Trophoblast cell (in vitro differentiated cells and primary cell): ENCODE measurements around the gene NOCT.

Experiments used
- DNase-seq, 2 donors: peaks; one replicate each; pipeline ENCODE4 v3.0.0-alpha.2; 2016
- H2AFZ ChIP-seq: 2 replicates; pipeline ENCODE4 v1.6.1; 2013; ENCODE audit warnings: low read length, moderate library complexity, mild to moderate bottlenecking; ENCODE audit not compliant: insufficient read depth, poor library complexity
- H2AK5ac ChIP-seq: 2 replicates; pipeline ENCODE4 v1.6.1; 2013; ENCODE audit warnings: mild to moderate bottlenecking, low read length
- H2BK120ac ChIP-seq: 2 replicates; pipeline ENCODE4 v1.6.1; 2013; ENCODE audit warnings: low read length, mild to moderate bottlenecking, moderate library complexity; ENCODE audit not compliant: insufficient read depth, poor library complexity
- H2BK12ac ChIP-seq: 2 replicates; pipeline ENCODE4 v1.6.1; 2013; ENCODE audit warnings: mild to moderate bottlenecking, low read length, moderate library complexity
- H2BK5ac ChIP-seq: 2 replicates; pipeline ENCODE4 v1.6.1; 2013; ENCODE audit warnings: low read length, low read depth, moderate library complexity, mild to moderate bottlenecking; ENCODE audit not compliant: poor library complexity
- H3K14ac ChIP-seq: 2 replicates; pipeline ENCODE4 v1.6.1; 2013; ENCODE audit warnings: mild to moderate bottlenecking, low read length
- H3K18ac ChIP-seq: 2 replicates; pipeline ENCODE4 v1.6.1; 2013; ENCODE audit warnings: mild to moderate bottlenecking, low read length
- H3K23ac ChIP-seq: 2 replicates; pipeline ENCODE4 v1.6.1; 2013; ENCODE audit warnings: low read length
- H3K27ac ChIP-seq: 2 replicates; pipeline ENCODE4 v1.5.1; 2013; ENCODE audit warnings: low read depth, mild to moderate bottlenecking, inconsistent platforms, low read length, moderate library complexity
- H3K27me3 ChIP-seq: 2 replicates; pipeline ENCODE4 v1.6.1; 2013; ENCODE audit warnings: inconsistent platforms, mild to moderate bottlenecking, low read length, moderate library complexity; ENCODE audit not compliant: insufficient read depth
- H3K36me3 ChIP-seq, 2 experiments: 1 replicate in 1 of 2; 2 replicates in 1 of 2; pipeline ENCODE4 v1.6.1; 2013; ENCODE audit warnings: low read length in 2 of 2, mild to moderate bottlenecking in 2 of 2, moderate library complexity in 1 of 2; ENCODE audit not compliant: insufficient read depth in 2 of 2, control insufficient read depth in 1 of 2
- H3K4ac ChIP-seq: 2 replicates; pipeline ENCODE4 v1.6.1; 2013; ENCODE audit warnings: low read depth, mild to moderate bottlenecking, low read length, moderate library complexity
- H3K4me1 ChIP-seq, 2 experiments: 1 replicate in 1 of 2; 2 replicates in 1 of 2; pipeline ENCODE4 v1.6.1; 2013; ENCODE audit warnings: low read length in 2 of 2, mild to moderate bottlenecking in 2 of 2, moderate library complexity in 1 of 2; ENCODE audit not compliant: insufficient read depth in 2 of 2, control insufficient read depth in 1 of 2
- H3K4me2 ChIP-seq: 2 replicates; pipeline ENCODE4 v1.6.1; 2013; ENCODE audit warnings: inconsistent platforms, mild to moderate bottlenecking, low read length, moderate library complexity
- H3K4me3 ChIP-seq: 2 replicates; pipeline ENCODE4 v1.5.1; 2013; ENCODE audit warnings: mild to moderate bottlenecking, low read depth, low read length, inconsistent platforms
- H3K79me1 ChIP-seq: one replicate; pipeline ENCODE4 v1.6.1; 2013; ENCODE audit warnings: low read length
- H3K79me2 ChIP-seq: 2 replicates; pipeline ENCODE4 v1.6.1; 2013; ENCODE audit warnings: low read length, mild to moderate bottlenecking; ENCODE audit not compliant: control insufficient read depth, insufficient read depth, poor library complexity
- H3K9ac ChIP-seq: 2 replicates; pipeline ENCODE4 v1.6.1; 2013; ENCODE audit warnings: mild to moderate bottlenecking, low read length
- H3K9me3 ChIP-seq: 2 replicates; pipeline ENCODE4 v1.6.1; 2013; ENCODE audit warnings: low read depth, mild to moderate bottlenecking, control low read depth, inconsistent platforms, low read length; ENCODE audit not compliant: insufficient read depth
- H4K12ac ChIP-seq: 2 replicates; pipeline ENCODE4 v1.6.1; 2013; ENCODE audit warnings: low read depth, mild to moderate bottlenecking, low read length, moderate library complexity
- H4K8ac ChIP-seq: 2 replicates; pipeline ENCODE4 v1.6.1; 2013; ENCODE audit warnings: low read depth, mild to moderate bottlenecking, low read length, moderate library complexity
- H4K91ac ChIP-seq: one replicate; pipeline ENCODE4 v1.6.1; 2013; ENCODE audit warnings: low read depth, mild to moderate bottlenecking, low read length, moderate library complexity
- WGBS: extraction: QIAGEN DNeasy Blood & Tissue Kit; methylation state at CpG from one replicate; pipeline ENCODE4 v1.1.7; 2013; ENCODE audit warnings: missing lambda C conversion rate; ENCODE audit not compliant: insufficient read length, insufficient coverage; ENCODE audit errors: extremely low coverage; 5-methylcytosine and 5-hydroxymethylcytosine counted together

The NOCT gene

DNA sequence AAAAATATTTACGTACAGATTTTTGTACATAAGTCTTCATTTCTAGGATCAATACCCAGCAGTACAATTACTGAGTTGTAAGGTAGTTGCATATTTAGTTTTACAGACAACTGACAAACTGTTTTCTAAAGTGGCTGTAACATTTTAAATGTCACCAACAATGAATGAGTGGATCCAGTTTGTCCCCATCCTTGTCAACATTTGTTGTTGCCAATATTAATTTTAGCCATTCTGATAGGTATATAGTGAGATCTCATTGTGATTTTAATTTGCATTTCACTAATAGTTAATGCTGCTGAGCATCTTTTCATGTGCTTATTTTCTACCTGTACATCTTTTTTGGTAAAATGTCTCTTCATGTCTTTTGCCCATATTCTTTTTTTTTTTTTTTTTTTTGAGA is 30.9 kb upstream of the NOCT start:
- Histone ChIP-seq H3K4me2 (no peak overlapping the region), H3K14ac (no peak overlapping the region), H3K4me1 (peaks cover 11% of the 10 kb centered on the region in 2 experiments), H3K27ac (no peak overlapping the region), H3K4ac (no peak overlapping the region), H4K12ac (no peak overlapping the region), H2AFZ (no peak overlapping the region), H4K8ac (no peak overlapping the region), H4K91ac (no peak overlapping the region), H2BK5ac (no peak overlapping the region), H2BK12ac (no peak overlapping the region), H2AK5ac (no peak overlapping the region), H3K9ac (no peak overlapping the region), H3K79me1 (peaks cover 15% of the 10 kb centered on the region), H3K4me3 (no peak overlapping the region), H3K18ac (no peak overlapping the region), H3K79me2 (peaks cover 2% of the 10 kb centered on the region), H3K27me3 (no peaks in the 10 kb centered on the region), H3K23ac (no peak overlapping the region), H3K9me3 (no peaks in the 10 kb centered on the region), H3K36me3 (no peaks in the 10 kb centered on the region), H2BK120ac (no peak overlapping the region)
- no CpG with 5 or more reads among the region's 1 CpG for WGBS
- DNase-seq, result no peak

GRCh38 chr4:138992676-138993075 is 22.9 kb upstream of the NOCT start:
- H3K27me3 ChIP-seq, result no peaks in the 10 kb centered on the region
- no peak overlapping the region for H2AFZ ChIP-seq
- no peak overlapping the region for H3K23ac ChIP-seq
- H3K4me1 ChIP-seq, result no peaks in the 10 kb centered on the region
- H3K36me3 ChIP-seq, result no peaks in the 10 kb centered on the region
- no peak overlapping the region for H3K4me2 ChIP-seq
- no peak overlapping the region for H3K4me3 ChIP-seq
- H3K79me1 ChIP-seq, result no peaks in the 10 kb centered on the region
- H3K79me2 ChIP-seq, result no peaks in the 10 kb centered on the region
- DNase-seq, result no peak
- no peak overlapping the region for H4K8ac ChIP-seq
- no CpG with 5 or more reads among the region's 2 CpGs for WGBS
- H3K14ac ChIP-seq, result no peak overlapping the region
- no peak overlapping the region for H3K18ac ChIP-seq
- H2BK120ac ChIP-seq, result no peak overlapping the region
- H3K27ac ChIP-seq, result no peak overlapping the region
- H2BK12ac ChIP-seq, result no peak overlapping the region
- no peak overlapping the region for H3K9ac ChIP-seq
- H4K12ac ChIP-seq, result no peak overlapping the region
- H3K9me3 ChIP-seq, result peaks cover 2% of the 10 kb centered on the region
- no peak overlapping the region for H2BK5ac ChIP-seq
- H2AK5ac ChIP-seq, result no peak overlapping the region
- H4K91ac ChIP-seq, result no peak overlapping the region
- H3K4ac ChIP-seq, result no peak overlapping the region

DNA sequence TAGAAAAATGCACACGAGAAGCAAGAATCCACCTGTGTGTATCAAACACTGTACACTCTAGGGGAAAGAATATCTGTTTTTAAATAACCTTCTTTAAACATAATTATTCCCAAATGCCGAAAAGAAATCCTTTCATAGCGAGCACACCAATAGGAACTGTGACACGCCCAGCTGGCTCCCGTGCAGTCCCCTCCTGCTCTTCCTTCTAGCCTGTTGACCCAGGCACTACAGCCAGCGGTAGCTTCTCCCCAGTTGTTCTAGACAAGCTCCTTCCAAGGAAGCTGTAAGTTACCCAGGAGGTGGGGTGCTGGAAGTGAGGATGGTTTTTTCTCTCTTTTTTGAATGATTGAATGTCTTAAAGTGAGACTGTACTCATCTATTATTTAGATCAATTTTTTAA is 19.5 kb upstream of the NOCT start:
- no peak overlapping the region for H3K14ac ChIP-seq
- H2BK5ac ChIP-seq, result no peak overlapping the region
- H3K36me3 ChIP-seq, result no peaks in the 10 kb centered on the region

GRCh38 chr4:138999666-139000065 is 15.9 kb upstream of the NOCT start:
- no peak overlapping the region for H3K4me3 ChIP-seq
- H3K4ac ChIP-seq, result no peak overlapping the region
- no peaks in the 10 kb centered on the region for H3K9me3 ChIP-seq
- no peak overlapping the region for H2AFZ ChIP-seq
- no peak overlapping the region for H4K12ac ChIP-seq
- H3K27ac ChIP-seq, result no peak overlapping the region
- no peak overlapping the region for H3K14ac ChIP-seq
- H3K4me2 ChIP-seq, result no peak overlapping the region
- no peaks in the 10 kb centered on the region for H3K36me3 ChIP-seq
- no peak overlapping the region for H2AK5ac ChIP-seq
- H3K18ac ChIP-seq, result no peak overlapping the region
- H3K9ac ChIP-seq, result no peak overlapping the region
- H2BK120ac ChIP-seq, result no peak overlapping the region
- no peaks in the 10 kb centered on the region for H3K27me3 ChIP-seq
- no peaks in the 10 kb centered on the region for H3K4me1 ChIP-seq
- no peak overlapping the region for H4K91ac ChIP-seq
- H2BK5ac ChIP-seq, result no peak overlapping the region
- DNase-seq, result no peak
- no peak overlapping the region for H4K8ac ChIP-seq
- H3K79me1 ChIP-seq, result no peaks in the 10 kb centered on the region
- no CpG with 5 or more reads among the region's 6 CpGs for WGBS
- no peak overlapping the region for H3K23ac ChIP-seq
- H3K79me2 ChIP-seq, result no peaks in the 10 kb centered on the region
- H2BK12ac ChIP-seq, result no peak overlapping the region

More for the DNA sequence above, 19.5 kb upstream of the NOCT start:
- Histone ChIP-seq H3K23ac (no peak overlapping the region), H3K27ac (no peak overlapping the region), H4K12ac (no peak overlapping the region), H2AFZ (no peak overlapping the region), H3K79me2 (no peaks in the 10 kb centered on the region), H2AK5ac (no peak overlapping the region), H3K9me3 (peaks cover 2% of the 10 kb centered on the region), H4K8ac (no peak overlapping the region), H3K18ac (no peak overlapping the region), H4K91ac (no peak overlapping the region), H3K79me1 (no peaks in the 10 kb centered on the region), H2BK12ac (no peak overlapping the region), H3K27me3 (no peaks in the 10 kb centered on the region), H2BK120ac (no peak overlapping the region), H3K9ac (no peak overlapping the region), H3K4me1 (no peaks in the 10 kb centered on the region), H3K4ac (no peak overlapping the region), H3K4me2 (no peak overlapping the region), H3K4me3 (no peak overlapping the region)
- no peak for DNase-seq
- WGBS, result no CpG with 5 or more reads among the region's 6 CpGs
